ENCODE measurements around the gene MVB12B. TPM values are rescaled to one million over a fixed set of nuclear protein-coding genes. Genes with fewer than 3 reads are reported as not detected.

Gene MVB12B
- total RNA-seq, 1 experiment from 2014 or later: not detected

DNA sequence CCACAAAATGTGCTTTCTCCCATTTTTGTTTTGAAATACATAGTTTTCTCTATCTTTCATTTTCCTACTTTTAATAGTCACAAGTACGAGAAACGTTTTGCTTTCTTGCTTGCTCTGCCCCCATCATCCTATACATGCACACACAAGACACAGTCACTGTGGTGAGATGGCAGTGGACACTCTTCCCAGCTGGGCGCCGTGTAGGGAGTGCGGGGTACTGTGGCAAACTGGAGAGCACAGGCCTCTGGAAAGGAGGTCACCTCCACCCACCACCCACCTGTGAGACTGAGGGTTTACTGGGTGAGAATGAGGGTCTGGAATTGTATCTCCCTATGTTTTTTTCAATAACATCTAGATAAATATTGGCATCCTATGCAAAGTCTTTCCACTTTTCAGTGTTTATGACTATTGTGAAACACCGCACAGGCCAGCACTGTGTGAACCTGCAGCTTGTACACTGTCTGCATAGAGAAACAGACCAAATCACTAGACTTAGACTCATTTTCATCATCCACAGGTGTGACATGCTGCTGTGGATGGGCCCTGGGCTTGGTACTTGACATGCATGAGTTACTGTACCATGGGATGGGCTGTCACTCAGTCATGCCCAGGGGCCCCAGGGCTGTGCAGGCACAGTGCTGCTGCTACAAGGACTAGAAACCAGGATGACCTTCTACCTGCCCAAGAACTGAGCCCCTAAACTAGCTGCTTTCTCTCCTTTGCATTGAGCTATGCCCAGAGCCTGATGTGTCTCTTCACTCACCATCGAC is 169.0 kb downstream of the MVB12B start:
- Histone ChIP-seq H3K79me2 (ENCODE audit: low read length) (no peaks in the 10 kb centered on the region), H3K27ac (ENCODE audit: low read length) (no peak overlapping the region), H3K9me3 (ENCODE audit: low read length) (no peaks in the 10 kb centered on the region), H2AFZ (ENCODE audit: low read length) (no peak overlapping the region), H4K20me1 (ENCODE audit: insufficient read depth, low read depth, low read length) (0 out of 2 replicates have a peak, but pooled peaks cover under 1% of the 10 kb centered on the region), H3K4me3 (ENCODE audit: low read length) (no peak overlapping the region), H3K9me2 (replicated peaks; ENCODE audit: insufficient read depth, low read length) (no peaks in the 10 kb centered on the region), H3K36me3 (ENCODE audit: insufficient read depth, low read length) (no peaks in the 10 kb centered on the region), H3K9ac (ENCODE audit: low read length) (no peak overlapping the region), H3K4me2 (ENCODE audit: low read depth, low read length, poor library complexity, severe bottlenecking) (no peak overlapping the region), H3K4me1 (ENCODE audit: low read length) (peaks cover 6% of the 10 kb centered on the region; the same call in 1 of the 2 replicates), H3K27me3 (ENCODE audit: low read length) (no peaks in the 10 kb centered on the region)
- DNase-seq: no peak

- no peaks in the 10 kb centered on the region for H3K9me2 ChIP-seq (replicated peaks; ENCODE audit: insufficient read depth, low read length)
- peaks cover 6% of the 10 kb centered on the region; the same call in 1 of the 2 replicates for H3K4me1 ChIP-seq (ENCODE audit: low read length)
- 0 out of 2 replicates have a peak, but pooled peaks cover 5% of the 10 kb centered on the region for H4K20me1 ChIP-seq (ENCODE audit: insufficient read depth, low read depth, low read length)
- no peaks in the 10 kb centered on the region for H3K36me3 ChIP-seq (ENCODE audit: insufficient read depth, low read length)
- H3K27me3 ChIP-seq (ENCODE audit: low read length): no peaks in the 10 kb centered on the region
- no peak for DNase-seq
- H2AFZ ChIP-seq (ENCODE audit: low read length): no peak overlapping the region
- no peaks in the 10 kb centered on the region for H3K79me2 ChIP-seq (ENCODE audit: low read length)
- no peak overlapping the region for H3K4me3 ChIP-seq (ENCODE audit: low read length)
- no peak overlapping the region for H3K9ac ChIP-seq (ENCODE audit: low read length)
- H3K9me3 ChIP-seq (ENCODE audit: low read length): no peaks in the 10 kb centered on the region
- no peak overlapping the region for H3K4me2 ChIP-seq (ENCODE audit: low read depth, low read length, poor library complexity, severe bottlenecking)
- no peak overlapping the region for H3K27ac ChIP-seq (ENCODE audit: low read length)
Measured at GRCh38 chr9:126496181-126496576, 169.6 kb downstream of the MVB12B start.

GRCh38 chr9:126496781-126497659 is 170.4 kb downstream of the MVB12B start:
- no peaks in the 10 kb centered on the region for H3K79me2 ChIP-seq (ENCODE audit: low read length)
- no peak overlapping the region for H2AFZ ChIP-seq (ENCODE audit: low read length)
- DNase-seq: no peak
- H3K4me1 ChIP-seq (ENCODE audit: low read length): peaks cover 6% of the 10 kb centered on the region; the same call in 1 of the 2 replicates
- no peaks in the 10 kb centered on the region for H3K9me3 ChIP-seq (ENCODE audit: low read length)
- no peak overlapping the region for H3K27ac ChIP-seq (ENCODE audit: low read length)
- H3K9me2 ChIP-seq (replicated peaks; ENCODE audit: insufficient read depth, low read length): no peaks in the 10 kb centered on the region
- no peaks in the 10 kb centered on the region for H3K36me3 ChIP-seq (ENCODE audit: insufficient read depth, low read length)
- no peaks in the 10 kb centered on the region for H3K27me3 ChIP-seq (ENCODE audit: low read length)
- no peak overlapping the region for H3K4me3 ChIP-seq (ENCODE audit: low read length)
- H3K9ac ChIP-seq (ENCODE audit: low read length): no peak overlapping the region
- H3K4me2 ChIP-seq (ENCODE audit: low read depth, low read length, poor library complexity, severe bottlenecking): no peak overlapping the region
- H4K20me1 ChIP-seq (ENCODE audit: insufficient read depth, low read depth, low read length): 0 out of 2 replicates have a peak, but pooled peaks cover 10% of the 10 kb centered on the region

DNA sequence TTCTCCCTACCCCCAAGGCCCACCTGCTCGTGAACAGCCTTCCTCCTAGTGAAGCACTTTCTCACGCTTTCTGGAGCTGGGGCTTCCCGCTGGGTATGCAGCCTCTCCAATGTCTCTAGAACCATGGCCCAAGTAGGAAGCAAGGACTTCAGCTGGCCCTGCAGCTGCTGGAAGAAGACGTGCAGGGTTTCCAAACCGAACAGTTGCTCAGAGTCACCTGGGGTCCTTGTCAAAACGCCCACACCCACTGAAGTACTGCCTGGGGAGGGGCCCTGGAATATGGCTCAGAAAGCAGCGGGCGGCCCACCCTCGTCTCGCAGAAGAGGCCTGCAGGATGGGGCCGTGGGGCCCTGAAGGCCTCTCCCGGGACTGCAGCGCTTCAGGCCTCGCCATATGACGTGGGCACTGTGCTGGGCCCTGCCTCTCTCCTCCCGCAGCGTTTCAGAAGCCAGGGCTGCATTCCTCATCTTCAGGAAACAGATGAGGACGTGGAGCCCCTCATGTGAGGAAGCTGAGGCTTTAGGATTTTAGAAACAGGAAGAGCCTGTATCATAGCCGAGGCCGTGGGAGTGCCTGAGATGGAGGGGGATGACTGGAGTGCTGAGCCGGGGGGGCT is 171.1 kb downstream of the MVB12B start:
- Histone ChIP-seq H3K27me3 (ENCODE audit: low read length) (no peaks in the 10 kb centered on the region), H3K4me1 (ENCODE audit: low read length) (peaks cover 6% of the 10 kb centered on the region; the same call in 1 of the 2 replicates), H3K79me2 (ENCODE audit: low read length) (no peaks in the 10 kb centered on the region), H3K9ac (ENCODE audit: low read length) (no peak overlapping the region), H3K4me2 (ENCODE audit: low read depth, low read length, poor library complexity, severe bottlenecking) (no peak overlapping the region), H3K9me3 (ENCODE audit: low read length) (no peaks in the 10 kb centered on the region), H4K20me1 (ENCODE audit: insufficient read depth, low read depth, low read length) (0 out of 2 replicates have a peak, but pooled peaks cover 13% of the 10 kb centered on the region), H3K36me3 (ENCODE audit: insufficient read depth, low read length) (no peaks in the 10 kb centered on the region), H3K4me3 (ENCODE audit: low read length) (no peak overlapping the region), H2AFZ (ENCODE audit: low read length) (no peak overlapping the region), H3K27ac (ENCODE audit: low read length) (no peak overlapping the region), H3K9me2 (replicated peaks; ENCODE audit: insufficient read depth, low read length) (no peaks in the 10 kb centered on the region)
- no peak for DNase-seq

- H3K4me2 ChIP-seq (ENCODE audit: low read depth, low read length, poor library complexity, severe bottlenecking): no peak overlapping the region
- peaks cover 8% of the 10 kb centered on the region for H3K4me1 ChIP-seq (ENCODE audit: low read length)
- H3K9me3 ChIP-seq (ENCODE audit: low read length): no peaks in the 10 kb centered on the region
- no peak overlapping the region for H3K9ac ChIP-seq (ENCODE audit: low read length)
- DNase-seq: no peak
- H3K27ac ChIP-seq (ENCODE audit: low read length): no peak overlapping the region
- H3K27me3 ChIP-seq (ENCODE audit: low read length): no peaks in the 10 kb centered on the region
- no peak overlapping the region for H2AFZ ChIP-seq (ENCODE audit: low read length)
- no peaks in the 10 kb centered on the region for H3K79me2 ChIP-seq (ENCODE audit: low read length)
- no peaks in the 10 kb centered on the region for H3K36me3 ChIP-seq (ENCODE audit: insufficient read depth, low read length)
- 0 out of 2 replicates have a peak, but pooled peaks cover 13% of the 10 kb centered on the region for H4K20me1 ChIP-seq (ENCODE audit: insufficient read depth, low read depth, low read length)
- H3K4me3 ChIP-seq (ENCODE audit: low read length): no peak overlapping the region
- H3K9me2 ChIP-seq (replicated peaks; ENCODE audit: insufficient read depth, low read length): no peaks in the 10 kb centered on the region
Measured at GRCh38 chr9:126498331-126498730, 171.7 kb downstream of the MVB12B start.

GRCh38 chr9:126499005-126499910 is 172.6 kb downstream of the MVB12B start:
- H3K9me3 ChIP-seq (ENCODE audit: low read length): no peaks in the 10 kb centered on the region
- no peak overlapping the region for H2AFZ ChIP-seq (ENCODE audit: low read length)
- no peak overlapping the region for H3K4me3 ChIP-seq (ENCODE audit: low read length)
- H3K4me2 ChIP-seq (ENCODE audit: low read depth, low read length, poor library complexity, severe bottlenecking): peak overlapping the region; percentile 49
- H3K9ac ChIP-seq (ENCODE audit: low read length): no peak overlapping the region
- no peaks in the 10 kb centered on the region for H3K36me3 ChIP-seq (ENCODE audit: insufficient read depth, low read length)
- no peaks in the 10 kb centered on the region for H3K27me3 ChIP-seq (ENCODE audit: low read length)
- no peaks in the 10 kb centered on the region for H3K9me2 ChIP-seq (replicated peaks; ENCODE audit: insufficient read depth, low read length)
- H3K27ac ChIP-seq (ENCODE audit: low read length): no peak overlapping the region
- no peaks in the 10 kb centered on the region for H3K79me2 ChIP-seq (ENCODE audit: low read length)
- peak; percentile 80 for DNase-seq
- peaks cover 17% of the 10 kb centered on the region for H3K4me1 ChIP-seq (ENCODE audit: low read length)
- H4K20me1 ChIP-seq (ENCODE audit: insufficient read depth, low read depth, low read length): peaks cover 13% of the 10 kb centered on the region; the same call in 1 of the 2 replicates

DNA sequence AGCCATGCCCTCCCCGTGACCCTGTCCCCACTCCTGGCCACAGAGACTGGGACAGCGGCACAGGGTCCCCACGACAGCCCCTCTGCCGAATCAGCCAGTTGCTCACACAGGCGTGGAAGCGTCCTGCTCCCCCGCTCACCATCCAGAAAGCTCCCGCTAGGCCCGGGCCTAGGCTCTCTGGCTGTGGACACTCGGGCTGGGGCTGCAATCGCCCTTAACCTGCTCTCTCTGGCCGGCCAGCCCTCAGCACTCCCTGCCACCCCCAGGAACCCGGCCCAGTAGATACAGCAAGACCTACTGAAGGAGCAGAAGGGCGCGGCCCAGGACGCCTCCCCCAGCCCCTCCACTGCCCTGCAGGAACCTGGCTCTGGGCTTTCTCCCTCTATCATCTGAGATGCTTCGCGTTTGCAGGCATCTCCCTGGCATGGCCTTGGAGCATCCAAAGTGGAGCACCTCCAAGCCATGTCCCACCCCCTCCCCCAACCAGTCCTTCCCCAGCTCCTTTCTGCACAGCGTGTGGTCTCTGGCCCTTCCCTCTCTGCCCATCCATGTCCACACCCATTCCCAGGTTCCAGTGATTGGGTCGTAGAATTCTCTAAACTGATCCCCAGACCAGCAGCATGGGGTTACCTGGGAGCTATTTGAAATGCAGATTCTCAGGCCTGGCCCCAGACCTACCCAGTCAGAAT is 173.4 kb downstream of the MVB12B start:
- no peak overlapping the region for H3K4me3 ChIP-seq (ENCODE audit: low read length)
- H3K27me3 ChIP-seq (ENCODE audit: low read length): no peaks in the 10 kb centered on the region
- H3K9me3 ChIP-seq (ENCODE audit: low read length): no peaks in the 10 kb centered on the region
- no peaks in the 10 kb centered on the region for H3K36me3 ChIP-seq (ENCODE audit: insufficient read depth, low read length)
- peaks cover 20% of the 10 kb centered on the region for H3K4me1 ChIP-seq (ENCODE audit: low read length)
- H3K4me2 ChIP-seq (ENCODE audit: low read depth, low read length, poor library complexity, severe bottlenecking): peak overlapping the region; percentile 49
- H3K27ac ChIP-seq (ENCODE audit: low read length): no peak overlapping the region
- no peak for DNase-seq
- no peaks in the 10 kb centered on the region for H3K79me2 ChIP-seq (ENCODE audit: low read length)
- no peak overlapping the region for H2AFZ ChIP-seq (ENCODE audit: low read length)
- H3K9me2 ChIP-seq (replicated peaks; ENCODE audit: insufficient read depth, low read length): no peaks in the 10 kb centered on the region
- no peak overlapping the region for H3K9ac ChIP-seq (ENCODE audit: low read length)
- H4K20me1 ChIP-seq (ENCODE audit: insufficient read depth, low read depth, low read length): peaks cover 13% of the 10 kb centered on the region; the same call in 1 of the 2 replicates

Measured in Karpas-422 (cell line).